NOMO-1 treated with dmso at 0.1 percent for 144 hours (cell line): ENCODE data around the gene RAB42.
A peak's percentile ranks its signal among the peaks of the same experiment; 100 is the strongest.
"Not testable (repeated sequence)": the region's sequence is repeated elsewhere in the genome, so short reads cannot be mapped to it uniquely, and the experiment has no call there.

Source experiments
- DNase-seq: peaks from one replicate; lab custom pipeline; 2025; ENCODE audit not compliant: unreplicated experiment; lab: John Stamatoyannopoulos, UW

Gene RAB42

GRCh38 chr1:28582248-28582615 is 9.8 kb upstream of the RAB42 start:
- DNase-seq: no peak

- DNase-seq: not testable (repeated sequence)
These were observed 5.3 kb upstream of the RAB42 start for GRCh38 chr1:28586585-28587391.

- no peak for DNase-seq
These were observed 431 bp downstream of the RAB42 start for GRCh38 chr1:28592321-28593071.

GRCh38 chr1:28593988-28594356 is 1.9 kb downstream of the RAB42 start:
- DNase-seq: not testable (repeated sequence)

- not testable (repeated sequence) for DNase-seq
These were observed 2.8 kb downstream of the RAB42 start for GRCh38 chr1:28594686-28595411.

- no peak for DNase-seq
These were observed 3.5 kb downstream of the RAB42 start for GRCh38 chr1:28595412-28596191.

GRCh38 chr1:28596276-28596675 is 4.2 kb downstream of the RAB42 start:
- DNase-seq: not testable (repeated sequence)

GRCh38 chr1:28601696-28602095 is 9.6 kb downstream of the RAB42 start:
- no peak for DNase-seq

GRCh38 chr1:28602536-28603439 is 10.7 kb downstream of the RAB42 start:
- DNase-seq: no peak

GRCh38 chr1:28604411-28604810 is 12.3 kb downstream of the RAB42 start:
- DNase-seq: no peak

GRCh38 chr1:28604962-28605361 is 12.9 kb downstream of the RAB42 start:
- DNase-seq: no peak

- no peak for DNase-seq
These were observed 14.7 kb downstream of the RAB42 start for GRCh38 chr1:28606771-28607170.

GRCh38 chr1:28613175-28613574 is 21.1 kb downstream of the RAB42 start:
- no peak for DNase-seq

GRCh38 chr1:28631713-28632112 is 39.6 kb downstream of the RAB42 start:
- DNase-seq: no peak

- DNase-seq: no peak
These were observed 40.5 kb downstream of the RAB42 start for GRCh38 chr1:28632560-28632959.

- DNase-seq: no peak
These were observed 48.7 kb downstream of the RAB42 start for GRCh38 chr1:28640766-28641165.

- DNase-seq: no peak
These were observed 50.2 kb downstream of the RAB42 start for GRCh38 chr1:28642056-28642846.

GRCh38 chr1:28642847-28643635 is 51.0 kb downstream of the RAB42 start, which contains the start of gene TAF12:
TAF12 (minus strand) TSS chr1:28643067; CDS start chr1:28622081, 20,986 bp downstream.
- peak; percentile 94 for DNase-seq
